Activated CD8-positive, alpha-beta memory T cell treated with anti-CD3 and anti-CD28 coated beads, Interleukin-2, amount 50 U/mL, for 1 hour (primary cell): ENCODE data around the gene C16orf87.

Experiments
- DNase-seq: peaks from one replicate; pipeline ENCODE4 v3.0.0-alpha.2; 2020; ENCODE audit errors: extremely low read depth

Gene C16orf87

GRCh38 chr16:46843898-46844642, 13.1 kb upstream of the C16orf87 start:
- DNase-seq: no peak

- DNase-seq: no peak
Measured at GRCh38 chr16:46842192-46842895, 11.4 kb upstream of the C16orf87 start.

DNA sequence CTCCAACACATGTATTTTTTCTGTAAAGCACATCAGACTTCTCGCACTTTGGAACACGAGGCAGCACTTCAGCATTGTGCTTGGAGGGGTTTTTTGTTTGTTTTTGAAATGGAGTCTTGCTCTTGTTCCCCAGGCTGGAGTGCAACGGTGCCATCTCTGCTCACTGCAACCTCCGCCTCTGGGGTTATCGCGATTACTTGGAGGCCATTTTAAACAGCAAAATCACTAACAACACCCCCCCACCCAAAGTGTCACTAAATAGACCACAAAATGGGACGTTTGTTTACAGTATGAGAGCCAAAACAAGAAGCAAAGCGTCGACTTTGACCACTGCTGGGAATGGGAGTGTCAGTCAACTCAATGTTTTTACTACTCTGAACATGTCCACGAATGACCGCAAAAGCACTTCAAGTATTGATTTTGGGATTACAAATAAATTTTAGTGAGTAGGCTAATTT, 9.0 kb upstream of the C16orf87 start:
- no peak for DNase-seq

- DNase-seq: no peak
Measured at GRCh38 chr16:46836534-46837530, 5.9 kb upstream of the C16orf87 start.

- no peak for DNase-seq
Measured at GRCh38 chr16:46833460-46833800, 2.5 kb upstream of the C16orf87 start.

- no peak for DNase-seq
Measured at GRCh38 chr16:46832757-46833459, 1.9 kb upstream of the C16orf87 start.

DNA sequence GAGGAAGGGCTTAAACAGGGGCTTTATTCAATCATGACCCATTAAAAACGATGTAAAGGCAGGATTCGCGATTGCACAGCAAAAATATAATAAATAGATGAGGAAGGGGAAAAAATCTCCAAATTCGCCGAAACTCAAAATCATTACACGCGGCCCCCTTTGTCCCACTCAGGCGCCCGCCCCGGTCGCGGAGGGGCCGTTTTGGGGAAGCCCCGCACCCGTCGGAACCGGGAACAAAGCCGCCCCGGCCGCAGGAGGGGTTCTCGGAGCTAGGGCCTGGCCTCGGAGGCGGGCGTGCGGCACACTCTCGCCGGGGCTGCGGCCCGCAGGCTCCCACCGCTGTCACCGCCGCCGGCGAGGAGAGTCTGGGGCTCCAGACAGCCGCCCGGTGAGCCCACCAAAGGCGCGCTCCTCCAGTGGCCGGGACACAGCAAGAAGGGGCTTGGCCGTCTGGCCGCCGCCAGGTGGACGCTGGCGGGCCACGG, 521 bp downstream of the C16orf87 start:
- no peak for DNase-seq

DNA sequence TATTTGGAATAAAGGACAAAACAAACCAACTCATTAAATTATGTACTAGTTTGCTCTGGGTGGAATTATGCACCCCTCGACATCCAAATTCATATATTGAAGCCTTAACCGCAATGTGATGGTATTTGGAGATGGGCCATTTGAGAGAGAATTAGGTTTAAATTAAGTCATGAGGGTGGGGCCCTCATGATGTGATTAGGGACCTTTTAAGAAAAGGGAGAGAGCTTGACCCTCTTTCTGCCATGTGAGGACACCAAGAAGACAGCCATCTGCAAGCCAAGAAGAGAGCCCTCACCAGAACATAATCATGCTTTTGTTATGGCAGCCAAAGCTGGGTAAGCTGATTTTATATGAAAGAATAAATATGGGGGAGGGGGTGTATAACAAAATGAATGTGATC, 2.0 kb downstream of the C16orf87 start:
- DNase-seq: no peak

DNA sequence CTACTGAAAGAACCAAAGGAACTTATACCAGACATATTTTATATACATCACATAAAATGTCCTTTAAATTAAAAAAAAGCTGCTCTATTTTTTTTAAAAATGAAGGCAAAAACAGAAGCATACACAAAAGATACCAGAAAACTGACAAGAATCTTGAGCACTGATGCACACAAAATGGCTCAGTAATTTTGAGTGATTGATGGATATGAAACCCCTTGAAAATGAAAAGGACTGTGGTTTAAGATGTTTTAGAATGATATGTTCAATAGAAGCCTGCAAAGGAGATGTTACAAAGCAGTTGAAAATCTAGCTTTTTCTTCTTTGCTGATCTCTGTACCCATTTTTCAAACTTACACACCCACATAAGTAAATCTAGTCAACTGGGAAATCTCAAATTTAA, 2.7 kb downstream of the C16orf87 start:
- DNase-seq: no peak

- no peak for DNase-seq
Measured at GRCh38 chr16:46826631-46827030, 4.3 kb downstream of the C16orf87 start.

DNA sequence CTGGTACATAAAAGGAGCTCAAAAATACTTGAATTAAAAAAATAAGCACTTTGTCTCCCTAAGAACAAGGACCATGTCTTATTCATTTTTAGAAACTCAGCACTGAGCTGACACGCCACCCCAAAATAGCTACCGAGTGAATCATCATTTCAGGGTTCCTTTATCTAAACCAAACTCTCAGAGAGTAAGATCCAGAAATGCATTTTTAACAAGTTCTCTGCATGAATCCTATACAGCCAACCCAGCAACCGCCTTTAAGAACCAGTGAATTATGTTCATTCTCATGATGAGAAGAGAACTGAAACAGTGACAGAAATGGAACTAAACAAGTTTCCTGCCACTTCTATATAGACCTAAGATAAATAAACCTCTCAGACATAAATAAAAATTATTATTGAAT, 8.7 kb downstream of the C16orf87 start:
- DNase-seq: no peak

GRCh38 chr16:46817961-46818360, 13.0 kb downstream of the C16orf87 start:
- DNase-seq: no peak

- no peak for DNase-seq
Measured at GRCh38 chr16:46814790-46815189, 16.2 kb downstream of the C16orf87 start.

- no peak for DNase-seq
Measured at GRCh38 chr16:46813611-46814010, 17.4 kb downstream of the C16orf87 start.

- no peak for DNase-seq
Measured at GRCh38 chr16:46812781-46813540, 18.0 kb downstream of the C16orf87 start.

- no peak for DNase-seq
Measured at GRCh38 chr16:46811682-46812081, 19.3 kb downstream of the C16orf87 start.

- DNase-seq: no peak
Measured at GRCh38 chr16:46808997-46809396, 22.0 kb downstream of the C16orf87 start.

GRCh38 chr16:46807336-46807735, 23.6 kb downstream of the C16orf87 start:
- DNase-seq: no peak

DNA sequence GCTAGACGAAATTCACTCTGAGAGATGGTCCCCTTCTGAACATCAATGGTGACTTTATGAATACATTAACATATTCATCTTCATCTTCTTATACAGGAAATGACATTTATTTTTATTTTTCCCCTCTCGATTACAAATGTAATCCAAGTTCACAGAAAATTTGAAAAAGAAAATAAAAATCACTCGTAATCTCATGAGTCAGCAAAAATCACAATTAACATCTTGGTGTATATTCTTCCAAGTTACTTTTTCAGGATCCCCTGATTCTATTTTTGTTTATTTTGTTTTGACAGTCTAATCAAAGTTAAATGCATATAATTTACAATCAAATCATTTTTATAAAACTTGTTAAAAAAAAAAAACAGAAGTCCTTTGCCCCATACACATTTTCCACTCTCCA, 27.6 kb downstream of the C16orf87 start:
- no peak for DNase-seq

DNA sequence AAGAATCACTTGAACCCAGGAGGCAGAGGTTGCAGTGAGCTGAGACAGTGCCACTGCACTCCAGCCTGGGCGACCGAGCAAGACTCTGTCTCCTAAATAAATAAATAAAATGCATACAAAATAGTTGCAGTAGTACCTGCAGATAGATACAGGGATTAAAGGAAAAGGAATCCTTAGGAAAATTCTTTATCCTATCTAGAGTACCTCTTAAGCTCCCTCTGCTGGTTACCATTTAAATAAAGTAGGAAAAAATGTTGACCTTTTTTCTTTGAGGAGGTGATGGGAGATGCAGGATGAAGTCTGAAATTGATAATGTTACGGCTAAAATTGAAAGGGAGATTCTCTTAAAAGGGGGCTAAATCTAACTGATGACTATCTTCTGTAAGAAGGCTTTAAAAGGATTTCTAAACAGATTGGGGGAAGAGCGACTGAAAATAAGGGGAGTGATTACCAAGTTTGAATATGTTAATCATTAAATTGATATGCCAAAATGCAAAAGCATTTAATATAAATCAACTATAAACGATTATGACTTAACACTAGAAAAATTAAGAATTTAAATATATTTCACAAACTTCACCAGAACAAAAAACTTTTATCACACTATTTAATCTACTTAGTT, 29.4 kb downstream of the C16orf87 start:
- DNase-seq: no peak
